C4-2B (cell line): ENCODE data around the gene ZCWPW1.
A peak's percentile ranks its signal among the peaks of the same experiment; 100 is the strongest.
"Not testable (repeated sequence)": the region's sequence is repeated elsewhere in the genome, so short reads cannot be mapped to it uniquely, and the experiment has no call there.

Experiments
- H3K27ac ChIP-seq: fragments of 450-650 bp; 2 replicates; pipeline ENCODE4 v1.5.1; 2017
- ZFX ChIP-seq: fragments of 450-650 bp; IDR thresholded peaks from 2 replicates; pipeline ENCODE4 v1.6.1; 2017
- TF ChIP-seq, protein P1 (sequence below): fragments of 450-650 bp; conservative IDR thresholded peaks from 2 replicates; pipeline ENCODE4 v1.5.1; 2017; ENCODE audit warnings: mild to moderate bottlenecking

The ZCWPW1 gene

DNA sequence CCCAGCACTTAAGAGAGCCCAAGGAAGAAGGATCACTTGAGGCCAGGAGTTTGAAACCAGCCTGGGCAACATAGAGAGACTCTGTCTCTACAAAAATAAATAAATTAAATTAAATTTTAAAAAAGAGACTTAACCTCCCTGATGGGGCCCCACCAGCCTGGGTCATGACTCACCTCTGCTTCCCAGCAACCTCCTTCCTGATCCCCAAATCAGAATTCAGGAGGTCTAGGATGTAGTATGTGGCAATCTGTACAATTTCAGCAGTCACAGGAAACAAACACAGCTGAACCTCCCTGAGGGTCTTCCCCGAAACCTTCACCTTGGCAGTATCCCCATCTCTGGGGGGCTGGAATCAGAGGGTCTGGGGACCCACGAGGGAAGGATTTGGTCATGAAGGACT, 17.5 kb upstream of the ZCWPW1 start:
- no peak overlapping the region for H3K27ac ChIP-seq
- no peak for TF ChIP-seq ZFX
- TF ChIP-seq, protein P1, sequence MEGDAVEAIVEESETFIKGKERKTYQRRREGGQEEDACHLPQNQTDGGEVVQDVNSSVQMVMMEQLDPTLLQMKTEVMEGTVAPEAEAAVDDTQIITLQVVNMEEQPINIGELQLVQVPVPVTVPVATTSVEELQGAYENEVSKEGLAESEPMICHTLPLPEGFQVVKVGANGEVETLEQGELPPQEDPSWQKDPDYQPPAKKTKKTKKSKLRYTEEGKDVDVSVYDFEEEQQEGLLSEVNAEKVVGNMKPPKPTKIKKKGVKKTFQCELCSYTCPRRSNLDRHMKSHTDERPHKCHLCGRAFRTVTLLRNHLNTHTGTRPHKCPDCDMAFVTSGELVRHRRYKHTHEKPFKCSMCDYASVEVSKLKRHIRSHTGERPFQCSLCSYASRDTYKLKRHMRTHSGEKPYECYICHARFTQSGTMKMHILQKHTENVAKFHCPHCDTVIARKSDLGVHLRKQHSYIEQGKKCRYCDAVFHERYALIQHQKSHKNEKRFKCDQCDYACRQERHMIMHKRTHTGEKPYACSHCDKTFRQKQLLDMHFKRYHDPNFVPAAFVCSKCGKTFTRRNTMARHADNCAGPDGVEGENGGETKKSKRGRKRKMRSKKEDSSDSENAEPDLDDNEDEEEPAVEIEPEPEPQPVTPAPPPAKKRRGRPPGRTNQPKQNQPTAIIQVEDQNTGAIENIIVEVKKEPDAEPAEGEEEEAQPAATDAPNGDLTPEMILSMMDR, result no peak

DNA sequence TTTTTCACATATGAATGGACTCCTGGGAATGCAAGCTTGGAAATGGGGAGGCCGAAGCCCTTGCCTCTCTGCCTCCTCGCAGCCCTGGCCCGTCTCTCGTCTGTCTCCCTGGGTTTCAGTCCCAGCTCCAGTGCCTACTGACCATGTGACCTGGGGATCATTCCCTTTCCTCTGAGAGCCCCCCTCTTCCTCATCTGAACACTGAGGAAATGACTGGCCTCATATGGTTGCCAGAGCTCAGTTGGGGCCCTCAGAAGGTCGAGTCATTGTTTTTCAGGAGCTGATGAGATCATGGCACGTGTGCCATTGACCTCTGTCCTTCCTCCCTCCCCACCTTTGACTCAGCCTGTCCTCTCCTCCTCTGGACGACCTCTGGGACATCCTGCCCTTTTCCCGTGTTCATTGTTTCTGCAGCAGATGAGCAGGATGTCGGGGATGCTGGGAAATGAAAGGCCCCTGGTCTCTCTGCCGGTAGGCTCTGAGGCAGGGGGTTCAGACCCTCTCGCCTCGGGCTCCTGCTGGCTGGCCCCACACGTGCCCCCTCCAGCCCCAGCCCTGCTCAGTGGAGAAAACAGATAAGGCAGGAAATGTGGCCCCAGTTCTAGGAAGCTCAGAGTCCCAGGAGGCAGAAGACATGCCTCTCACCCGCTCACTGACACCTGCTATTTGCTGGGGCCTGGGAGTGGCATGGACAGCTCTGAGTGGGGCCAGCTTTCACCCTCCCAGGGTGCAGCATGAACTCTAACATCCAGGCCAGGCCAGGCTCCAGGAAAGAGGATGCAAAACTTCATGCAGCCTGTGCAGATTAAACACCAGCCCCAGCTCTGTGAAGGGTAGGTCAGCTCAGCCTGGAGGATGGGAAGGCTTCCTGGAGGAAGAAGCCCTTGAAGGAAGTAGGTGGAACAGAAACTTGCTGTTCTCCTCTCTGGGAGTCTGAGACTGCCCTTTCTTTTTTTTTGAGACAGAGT, 16.1 kb upstream of the ZCWPW1 start:
- TF ChIP-seq, protein P1, result no peak
- no peak for TF ChIP-seq ZFX
- no peak overlapping the region for H3K27ac ChIP-seq

DNA sequence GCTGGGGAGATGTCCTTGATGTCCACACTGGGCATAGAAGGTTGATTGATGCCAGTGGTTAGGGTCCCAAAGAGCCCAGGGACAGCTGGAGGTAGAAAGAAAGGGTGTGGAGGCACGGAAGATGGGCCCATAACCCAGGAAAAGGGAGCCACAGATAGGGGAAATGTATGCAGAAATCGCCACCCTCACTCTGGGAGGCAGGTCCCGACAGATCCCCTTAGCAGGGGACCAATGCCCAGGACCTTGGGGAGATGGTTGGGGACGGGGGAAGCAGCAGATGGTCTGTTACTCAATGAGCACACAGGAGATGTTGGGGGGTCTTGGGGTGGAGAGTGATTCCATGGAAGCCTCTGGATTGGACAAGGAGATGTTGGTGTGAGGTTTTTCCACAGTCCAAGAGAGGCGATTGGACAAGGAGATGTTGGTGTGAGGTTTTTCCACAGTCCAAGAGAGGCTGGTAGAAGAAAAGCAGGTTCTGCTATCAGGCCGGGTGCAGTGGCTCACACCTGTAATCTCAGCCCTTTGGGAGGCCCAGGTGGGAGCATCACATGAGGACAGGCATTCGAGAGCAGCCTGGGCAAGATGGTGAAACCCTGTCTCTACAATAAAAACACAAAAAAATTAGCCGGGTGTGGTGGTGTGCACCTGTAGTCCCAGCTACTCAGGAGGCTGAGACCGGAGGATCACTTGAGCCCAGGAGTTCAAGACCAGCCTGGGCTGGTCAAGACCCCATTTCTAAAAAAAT, 14.8 kb upstream of the ZCWPW1 start:
- TF ChIP-seq, protein P1, result no peak
- TF ChIP-seq ZFX, result no peak
- no peak overlapping the region for H3K27ac ChIP-seq

DNA sequence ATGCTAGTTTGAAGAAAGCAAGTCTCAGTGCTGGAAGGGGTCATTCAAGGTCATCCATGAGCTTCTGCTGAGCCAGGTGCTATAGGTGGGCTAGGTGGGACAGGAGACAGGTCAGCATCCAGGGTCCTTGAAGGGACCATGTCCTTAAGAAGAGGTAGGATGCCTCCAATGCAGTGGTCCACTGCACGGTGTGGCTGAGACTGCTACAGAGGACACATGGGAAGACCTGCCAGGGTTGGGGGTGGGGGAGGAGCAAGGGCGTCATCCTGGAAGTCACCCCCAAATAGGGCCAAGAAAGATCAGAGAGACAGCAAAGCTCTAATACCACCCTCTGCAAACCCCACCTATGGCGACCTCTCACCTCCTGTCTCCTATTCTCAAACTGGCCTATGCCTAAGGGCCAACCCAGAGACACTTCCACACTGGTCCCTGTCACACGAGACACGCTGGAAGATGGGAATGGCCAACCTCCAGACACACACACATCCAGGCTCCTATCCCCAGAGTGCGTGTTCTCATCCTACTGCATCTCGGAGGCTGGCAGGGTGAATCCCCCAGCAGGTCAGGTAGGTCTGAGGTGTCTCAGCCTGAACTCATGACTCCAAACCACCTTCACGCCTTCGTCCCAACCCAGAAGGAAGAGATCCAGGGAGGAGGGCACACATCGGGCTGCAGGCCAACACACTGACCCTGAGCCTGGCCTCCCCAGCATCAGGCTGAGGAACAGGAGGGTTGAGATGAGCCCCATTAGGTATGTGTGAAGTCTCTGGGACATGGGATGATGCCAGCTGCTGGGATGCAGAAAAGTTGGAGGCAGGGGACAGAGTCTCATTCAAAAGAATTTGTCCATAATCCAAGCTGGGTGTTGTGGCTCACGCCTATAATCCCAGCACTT, 13.4 kb upstream of the ZCWPW1 start:
- H3K27ac ChIP-seq, result no peak overlapping the region
- TF ChIP-seq, protein P1, result no peak
- no peak for TF ChIP-seq ZFX

DNA sequence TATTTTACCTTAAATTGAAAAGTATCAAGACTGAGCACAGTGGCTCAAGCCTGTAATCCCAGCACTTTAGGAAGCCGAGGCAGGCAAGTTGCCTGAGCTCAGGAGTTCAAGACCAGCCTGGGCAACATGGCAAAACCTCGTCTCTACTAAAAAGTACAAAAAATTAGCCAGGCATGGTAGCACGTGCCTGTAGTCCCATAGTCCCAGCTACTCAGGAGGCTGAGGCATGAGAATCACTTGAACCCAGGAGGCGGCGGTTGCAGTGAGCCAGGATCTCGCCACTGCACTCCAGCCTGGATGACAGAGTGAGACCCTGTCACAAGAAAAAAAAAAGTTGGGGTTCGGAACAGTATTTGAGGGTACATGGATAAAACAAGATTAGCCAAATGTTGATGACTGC, 10.7 kb upstream of the ZCWPW1 start:
- H3K27ac ChIP-seq, result not testable (repeated sequence)

DNA sequence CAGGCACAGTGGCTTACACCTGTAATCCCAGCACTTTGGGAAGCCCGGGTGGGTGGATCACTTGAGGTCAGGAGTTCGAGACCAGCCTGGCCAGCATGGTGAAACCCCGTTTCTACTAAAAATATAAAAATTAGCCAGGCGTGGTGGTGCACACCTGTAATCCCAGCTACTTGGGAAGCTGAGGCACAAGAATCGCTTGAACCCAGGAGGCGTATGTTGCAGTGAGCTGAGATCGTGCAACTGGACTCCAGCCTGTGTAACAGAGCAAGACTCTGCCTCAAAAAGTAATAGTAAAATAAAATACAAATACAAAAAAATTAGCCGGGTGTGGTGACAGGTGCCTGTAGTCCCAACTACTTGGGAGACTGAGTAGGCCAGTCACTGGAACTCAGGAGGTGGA, 10.2 kb upstream of the ZCWPW1 start:
- H3K27ac ChIP-seq, result not testable (repeated sequence)

DNA sequence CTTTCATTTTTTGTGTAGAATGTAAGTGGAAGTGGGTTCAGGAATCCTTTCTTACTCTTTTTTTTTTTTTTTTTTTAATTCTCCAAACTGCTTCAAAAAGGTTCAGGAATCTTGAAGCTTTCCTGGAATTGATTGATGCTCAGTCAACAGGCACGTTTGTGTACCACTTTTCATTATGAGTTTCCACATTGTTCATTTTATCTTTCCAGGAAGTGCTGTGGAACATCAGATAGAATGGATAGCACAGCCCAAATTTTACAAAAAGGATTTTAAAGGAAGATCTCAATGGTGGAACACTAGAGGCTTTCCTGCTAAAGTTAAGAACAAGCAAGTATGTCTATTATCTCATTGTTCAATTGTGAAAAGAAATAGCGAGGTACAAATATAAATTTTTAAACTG, 9.7 kb upstream of the ZCWPW1 start:
- H3K27ac ChIP-seq, result no peak overlapping the region

DNA sequence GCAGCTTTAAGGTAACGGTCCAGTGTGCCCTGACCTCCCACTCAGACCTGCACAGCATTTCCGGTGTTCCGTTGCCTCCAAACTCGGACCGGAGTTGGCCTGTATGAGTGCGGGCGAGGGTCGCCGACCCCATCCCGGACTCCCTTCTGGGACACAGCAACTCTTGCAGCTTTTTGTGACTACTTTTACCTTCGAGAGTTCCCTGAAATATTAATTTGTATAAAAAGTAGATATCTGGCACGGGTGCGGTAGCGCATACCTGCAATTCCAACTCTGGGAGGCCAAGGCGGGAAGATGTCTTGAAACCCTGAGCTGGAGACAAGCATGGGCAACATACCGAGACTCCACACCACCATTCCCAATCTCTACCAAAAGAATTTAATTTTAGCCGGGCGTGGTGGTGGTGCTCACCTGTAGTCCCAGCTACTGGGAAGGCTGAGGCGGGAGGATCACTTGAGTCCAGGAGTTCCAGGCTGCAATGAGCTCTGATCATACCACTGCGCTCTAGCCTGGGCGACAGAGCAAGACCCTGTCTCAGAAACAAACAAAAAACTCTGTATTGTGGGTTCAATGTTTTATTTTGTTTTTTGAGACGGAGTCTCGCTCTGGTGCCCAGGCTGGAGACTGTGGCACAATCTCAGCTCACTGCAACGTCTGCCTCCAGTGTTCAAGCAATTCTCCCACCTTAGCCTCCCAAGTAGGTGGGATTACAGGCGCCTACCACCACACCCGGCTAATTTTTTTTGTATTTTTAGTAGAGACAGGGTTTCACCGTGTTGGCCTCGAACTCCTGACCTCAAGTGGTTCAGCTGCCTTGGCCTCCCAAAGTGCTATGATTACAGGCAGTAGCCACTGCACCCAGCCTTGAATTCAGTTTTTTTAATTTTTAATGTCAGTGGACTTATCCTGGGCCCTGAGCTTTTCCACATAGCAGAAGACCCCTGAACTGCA, 8.9 kb upstream of the ZCWPW1 start:
- peak overlapping the region; percentile 96 for H3K27ac ChIP-seq

More for the DNA sequence above, 9.7 kb upstream of the ZCWPW1 start:
- TF ChIP-seq ZFX, result no peak

More for the DNA sequence above, 8.9 kb upstream of the ZCWPW1 start:
- TF ChIP-seq, protein P1, result no peak
- no peak for TF ChIP-seq ZFX
